Gastrocnemius medialis (tissue), 4 donors: ENCODE data around the gene LSM5. TPM values are rescaled to one million over a fixed set of nuclear protein-coding genes. Genes with fewer than 3 reads are reported as not detected.

Experiments used
- ATAC-seq, 2 donors: fragments of 150-250 bp; one replicate each; pipeline ENCODE4 v1.9.1; 2016
- DNase-seq, 2 donors: peaks; one replicate each; pipeline ENCODE4 v3.0.0-alpha.2; 2019
- H3K27ac ChIP-seq, 4 donors: fragments of 200-600 bp; sonication (generic); 1 replicate in 1 of 4; 2 replicates in 3 of 4; pipeline ENCODE4 v1.5.1; 2016 to 2018; ENCODE audit warnings: mild to moderate bottlenecking in 2 of 4, moderate library complexity in 1 of 4
- H3K27me3 ChIP-seq, 3 donors: fragments of 200-600 bp; sonication (generic) in 2 of 3; 1 replicate in 1 of 3; 2 replicates in 2 of 3; pipeline versions ENCODE4 v1.5.1 to v1.6.0; 2016 to 2019; ENCODE audit warnings: mild to moderate bottlenecking in 1 of 3, moderate library complexity in 1 of 3
- H3K36me3 ChIP-seq, 2 donors: fragments of 200-600 bp; sonication (generic) in 1 of 2; one replicate each; pipeline ENCODE4 v1.5.1; 2017 to 2018
- H3K4me1 ChIP-seq, 2 donors: fragments of 200-600 bp; sonication (generic) in 1 of 2; one replicate each; pipeline ENCODE4 v1.5.1; 2016 to 2017; ENCODE audit warnings: mild to moderate bottlenecking in 2 of 2
- H3K4me3 ChIP-seq, 4 donors: fragments of 200-600 bp; sonication (generic) in 3 of 4; 1 replicate in 1 of 4; 2 replicates in 3 of 4; pipeline ENCODE4 v1.5.1; 2016 to 2019; ENCODE audit warnings: mild to moderate bottlenecking in 2 of 4
- H3K9me3 ChIP-seq, 3 donors: fragments of 200-600 bp; sonication (generic) in 2 of 3; 1 replicate in 1 of 3; 2 replicates in 2 of 3; pipeline ENCODE4 v1.5.1; 2016 to 2019
- POLR2A ChIP-seq, 2 donors: fragments of 450-650 bp; IDR thresholded peaks; one replicate each; pipeline ENCODE4 v1.6.1; 2017; ENCODE audit warnings: antibody characterized with exemption in 2 of 2, mild to moderate bottlenecking in 2 of 2, moderate library complexity in 2 of 2
- in situ Hi-C, 4 donors: fragments of 200-750 bp; cut with MboI; loops; one replicate each; pipeline versions ENCODE4 v1.15.0 to v1.8.0; 2017; ENCODE audit warnings: low sequenced_read_pairs in 4 of 4
- intact Hi-C: fragments of 100-400 bp; cut with DNase I; formaldehyde crosslinking; loops from one replicate; pipeline ENCODE4 v1.15.1; 2023; ENCODE audit warnings: low total_unique reads
- total RNA-seq, 4 donors: library from RNA; depleted of rRNA; stranded (reverse); fragments of >200 nt; gene quantifications; one replicate each; pipeline versions ENCODE4 v1.1.0 to v1.2.3, GENCODE V29; 2016
- TF ChIP-seq, protein P1 (sequence below), 5 experiments: fragments of 450-650 bp in 3 of 5; fragments of 200-600 bp in 2 of 5; sonication (generic) in 2 of 5; IDR thresholded peaks in 4 of 5; conservative IDR thresholded peaks in 1 of 5; 1 replicate in 4 of 5; 2 replicates in 1 of 5; pipeline ENCODE4 v1.5.1; 2016 to 2019; ENCODE audit warnings: antibody characterized with exemption in 5 of 5, mild to moderate bottlenecking in 3 of 5, moderate library complexity in 3 of 5

Gene LSM5
- total RNA-seq, 4 donors from 2014 or later = 11.7 to 28.7 (median 14.8) TPM

DNA sequence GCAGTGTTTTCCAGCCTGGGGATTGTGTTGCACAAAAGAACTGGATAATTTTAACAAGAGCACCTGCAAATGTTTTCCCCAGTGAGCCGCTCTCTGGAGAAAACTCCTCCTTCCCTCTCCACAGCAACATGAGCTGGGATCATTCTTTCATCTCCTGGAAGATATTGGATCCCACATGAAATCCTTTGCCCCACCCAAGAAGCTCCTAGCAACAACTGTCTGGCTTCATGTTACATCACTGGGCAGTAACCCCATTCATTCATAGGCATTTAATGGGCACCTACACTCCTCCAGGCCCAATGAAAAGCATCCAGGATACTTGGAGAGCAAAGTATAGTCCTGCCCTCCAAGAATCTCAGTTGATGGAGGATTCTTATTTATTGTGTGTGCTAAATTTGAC lies 27.2 kb downstream of the LSM5 start:
- ATAC-seq (peak in 1 of 2 donors; percentile 39), DNase-seq (no peak)
- Histone ChIP-seq H3K4me1 (peaks cover 0 to 7% of the 10 kb centered on the region in 2 donors), H3K27me3 (no peaks in the 10 kb centered on the region), H3K9me3 (no peaks in the 10 kb centered on the region), H3K4me3 (no peak overlapping the region), H3K27ac (no peak overlapping the region), H3K36me3 (no peaks in the 10 kb centered on the region)
- no peak for TF ChIP-seq POLR2A (IDR thresholded peaks at IDR 0.05)
- TF ChIP-seq, protein P1, sequence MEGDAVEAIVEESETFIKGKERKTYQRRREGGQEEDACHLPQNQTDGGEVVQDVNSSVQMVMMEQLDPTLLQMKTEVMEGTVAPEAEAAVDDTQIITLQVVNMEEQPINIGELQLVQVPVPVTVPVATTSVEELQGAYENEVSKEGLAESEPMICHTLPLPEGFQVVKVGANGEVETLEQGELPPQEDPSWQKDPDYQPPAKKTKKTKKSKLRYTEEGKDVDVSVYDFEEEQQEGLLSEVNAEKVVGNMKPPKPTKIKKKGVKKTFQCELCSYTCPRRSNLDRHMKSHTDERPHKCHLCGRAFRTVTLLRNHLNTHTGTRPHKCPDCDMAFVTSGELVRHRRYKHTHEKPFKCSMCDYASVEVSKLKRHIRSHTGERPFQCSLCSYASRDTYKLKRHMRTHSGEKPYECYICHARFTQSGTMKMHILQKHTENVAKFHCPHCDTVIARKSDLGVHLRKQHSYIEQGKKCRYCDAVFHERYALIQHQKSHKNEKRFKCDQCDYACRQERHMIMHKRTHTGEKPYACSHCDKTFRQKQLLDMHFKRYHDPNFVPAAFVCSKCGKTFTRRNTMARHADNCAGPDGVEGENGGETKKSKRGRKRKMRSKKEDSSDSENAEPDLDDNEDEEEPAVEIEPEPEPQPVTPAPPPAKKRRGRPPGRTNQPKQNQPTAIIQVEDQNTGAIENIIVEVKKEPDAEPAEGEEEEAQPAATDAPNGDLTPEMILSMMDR (IDR thresholded peaks at IDR 0.05 in 4 of 5, conservative IDR thresholded peaks at IDR 0.05 in 1 of 5) = no peak
- intact Hi-C loops = no loop called here
- in situ Hi-C loops = no loop called here

DNA sequence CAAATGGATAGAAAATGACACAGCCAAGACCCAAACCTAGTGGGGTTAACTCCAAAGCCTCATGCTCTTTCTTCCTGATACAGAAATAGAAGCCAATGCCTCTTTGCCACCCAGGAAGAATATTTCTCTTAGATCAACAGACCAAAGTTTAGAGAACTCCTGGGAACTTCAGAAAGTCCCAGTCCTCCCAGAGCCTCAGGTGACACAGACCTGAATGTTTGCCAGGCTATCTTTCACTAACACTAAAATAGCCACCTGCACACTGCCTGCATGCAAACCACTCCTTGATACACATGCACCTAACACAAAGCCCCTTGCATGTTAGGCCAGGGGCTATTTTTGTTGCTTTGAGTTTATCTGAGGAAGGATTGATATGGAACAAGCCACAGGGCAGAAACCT lies 27.7 kb downstream of the LSM5 start:
- H3K27me3 ChIP-seq = no peaks in the 10 kb centered on the region
- no peak overlapping the region for H3K4me3 ChIP-seq
- H3K4me1 ChIP-seq = peaks cover 0 to 7% of the 10 kb centered on the region in 2 donors
- no peaks in the 10 kb centered on the region for H3K9me3 ChIP-seq
- in situ Hi-C loops (no loop called here), intact Hi-C loops (no loop called here)
- DNase-seq (no peak), ATAC-seq (no peak)
- no peaks in the 10 kb centered on the region for H3K36me3 ChIP-seq
- H3K27ac ChIP-seq = no peak overlapping the region
- TF ChIP-seq, protein P1 (IDR thresholded peaks at IDR 0.05 in 4 of 5, conservative IDR thresholded peaks at IDR 0.05 in 1 of 5) = no peak
- no peak for TF ChIP-seq POLR2A (IDR thresholded peaks at IDR 0.05)

DNA sequence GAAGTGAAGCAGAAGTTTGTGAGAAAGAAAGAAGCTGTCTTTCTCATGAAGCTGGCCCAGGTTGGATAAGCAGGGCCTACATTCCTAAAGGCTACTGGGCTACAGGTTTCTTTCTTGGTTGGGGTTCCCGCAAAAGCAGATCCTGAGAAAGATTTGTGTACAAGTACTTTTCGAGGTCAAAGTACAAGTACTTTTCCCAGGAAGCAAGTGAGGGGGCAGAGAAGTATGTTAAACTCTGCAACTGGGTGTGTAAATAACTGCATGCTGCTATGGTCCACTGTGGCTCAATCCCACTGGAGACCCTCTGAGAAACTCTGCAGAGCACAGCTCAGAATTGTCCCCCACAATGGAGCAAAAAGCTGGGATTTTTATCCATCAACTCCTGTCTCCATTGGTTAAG lies 28.7 kb downstream of the LSM5 start:
- TF ChIP-seq, protein P1 (IDR thresholded peaks at IDR 0.05 in 4 of 5, conservative IDR thresholded peaks at IDR 0.05 in 1 of 5) = no peak
- TF ChIP-seq POLR2A (IDR thresholded peaks at IDR 0.05) = no peak
- no peak for DNase-seq
- no peak for ATAC-seq
- Histone ChIP-seq H3K9me3 (no peaks in the 10 kb centered on the region), H3K4me1 (peaks cover 0 to 7% of the 10 kb centered on the region in 2 donors), H3K27me3 (no peaks in the 10 kb centered on the region), H3K36me3 (no peaks in the 10 kb centered on the region), H3K4me3 (no peak overlapping the region), H3K27ac (no peak overlapping the region)
- intact Hi-C loops = no loop called here
- in situ Hi-C loops = no loop called here

DNA sequence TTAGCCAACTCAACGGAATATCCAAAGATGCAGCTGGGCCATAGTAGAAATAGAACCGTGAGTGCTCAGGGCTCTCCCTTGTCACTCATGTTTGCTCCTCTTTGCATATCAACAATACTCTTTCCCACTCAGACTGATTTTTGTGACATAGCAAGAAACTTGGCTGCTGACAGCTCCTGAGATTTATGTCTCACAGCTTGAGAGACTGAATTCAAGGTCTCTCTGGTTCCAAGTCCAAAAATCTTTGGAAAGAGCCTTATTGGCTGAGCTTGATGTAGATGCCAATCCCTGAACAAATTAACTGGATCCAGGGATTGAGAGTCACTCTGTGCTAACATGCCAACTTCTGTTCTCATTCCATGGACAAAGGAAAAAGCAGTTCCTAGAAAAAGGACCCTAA lies 30.4 kb downstream of the LSM5 start:
- Histone ChIP-seq H3K9me3 (no peaks in the 10 kb centered on the region), H3K4me3 (no peak overlapping the region), H3K27ac (no peak overlapping the region), H3K27me3 (no peaks in the 10 kb centered on the region), H3K36me3 (no peaks in the 10 kb centered on the region), H3K4me1 (peaks cover 0 to 7% of the 10 kb centered on the region in 2 donors)
- intact Hi-C loops (no loop called here), in situ Hi-C loops (no loop called here)
- ATAC-seq (no peak), DNase-seq (no peak)
- TF ChIP-seq POLR2A (IDR thresholded peaks at IDR 0.05) = no peak
- TF ChIP-seq, protein P1 (IDR thresholded peaks at IDR 0.05 in 4 of 5, conservative IDR thresholded peaks at IDR 0.05 in 1 of 5) = no peak

DNA sequence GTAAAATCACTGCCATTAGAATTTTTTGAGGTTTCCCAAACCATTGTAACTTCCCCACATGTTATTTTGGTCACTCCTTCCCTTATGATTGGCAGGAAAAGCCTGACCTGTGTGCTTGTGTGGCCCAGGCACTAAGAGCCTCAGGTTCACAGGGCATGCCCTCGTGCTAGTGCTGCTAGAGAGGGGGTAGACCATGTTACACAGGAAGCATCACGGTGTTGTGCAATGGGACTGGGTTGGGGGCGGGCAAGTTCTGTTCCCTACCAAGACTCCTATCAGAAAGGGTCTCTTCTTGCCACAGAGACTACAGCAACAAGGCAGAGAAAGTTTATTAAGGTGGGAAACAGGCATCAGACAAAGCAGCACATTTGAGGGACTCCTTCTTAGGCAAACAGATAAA lies 32.2 kb downstream of the LSM5 start:
- Histone ChIP-seq H3K27me3 (no peaks in the 10 kb centered on the region), H3K9me3 (no peaks in the 10 kb centered on the region), H3K4me3 (no peak overlapping the region), H3K4me1 (peaks cover 0 to 6% of the 10 kb centered on the region in 2 donors), H3K27ac (no peak overlapping the region), H3K36me3 (no peaks in the 10 kb centered on the region)
- intact Hi-C loops = no loop called here
- no peak for DNase-seq
- in situ Hi-C loops = no loop called here
- no peak for TF ChIP-seq POLR2A (IDR thresholded peaks at IDR 0.05)
- TF ChIP-seq, protein P1 (IDR thresholded peaks at IDR 0.05 in 4 of 5, conservative IDR thresholded peaks at IDR 0.05 in 1 of 5) = no peak
- ATAC-seq = no peak
